ENCODE results near the gene CHRM3.

- no peak for TF ChIP-seq CTCF (IDR thresholded peaks at IDR 0.05)
- TF ChIP-seq EP300 (IDR thresholded peaks at IDR 0.05), result no peak
- no peak for TF ChIP-seq POLR2AphosphoS5 (IDR thresholded peaks at IDR 0.05)
- no peak for TF ChIP-seq POLR2A (IDR thresholded peaks at IDR 0.05)
These were observed 7.7 kb downstream of the CHRM3 start for GRCh38 chr1:239394107-239394506.
